ENCODE measurements around the gene EDEM1.

DNA sequence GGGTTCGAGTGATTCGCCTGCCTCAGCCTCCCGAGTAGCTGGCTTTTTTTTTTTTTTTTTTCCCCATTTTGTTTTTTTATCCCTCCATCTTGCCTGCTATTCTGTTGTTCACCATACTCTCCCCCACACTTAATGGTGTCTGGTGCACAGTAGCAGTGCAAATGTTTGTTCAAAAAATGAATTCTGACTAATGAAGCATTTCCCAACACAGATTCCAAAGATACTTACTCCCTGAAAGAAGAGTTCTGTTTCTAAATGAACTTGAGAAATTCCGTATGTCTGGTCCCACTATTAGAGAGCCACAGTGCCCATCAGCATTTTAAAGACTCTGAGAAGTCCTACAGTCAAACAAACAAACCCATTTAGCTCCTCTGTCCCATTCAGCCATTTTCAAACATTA lies 9.5 kb downstream of the EDEM1 start:
- TF ChIP-seq, protein P1, sequence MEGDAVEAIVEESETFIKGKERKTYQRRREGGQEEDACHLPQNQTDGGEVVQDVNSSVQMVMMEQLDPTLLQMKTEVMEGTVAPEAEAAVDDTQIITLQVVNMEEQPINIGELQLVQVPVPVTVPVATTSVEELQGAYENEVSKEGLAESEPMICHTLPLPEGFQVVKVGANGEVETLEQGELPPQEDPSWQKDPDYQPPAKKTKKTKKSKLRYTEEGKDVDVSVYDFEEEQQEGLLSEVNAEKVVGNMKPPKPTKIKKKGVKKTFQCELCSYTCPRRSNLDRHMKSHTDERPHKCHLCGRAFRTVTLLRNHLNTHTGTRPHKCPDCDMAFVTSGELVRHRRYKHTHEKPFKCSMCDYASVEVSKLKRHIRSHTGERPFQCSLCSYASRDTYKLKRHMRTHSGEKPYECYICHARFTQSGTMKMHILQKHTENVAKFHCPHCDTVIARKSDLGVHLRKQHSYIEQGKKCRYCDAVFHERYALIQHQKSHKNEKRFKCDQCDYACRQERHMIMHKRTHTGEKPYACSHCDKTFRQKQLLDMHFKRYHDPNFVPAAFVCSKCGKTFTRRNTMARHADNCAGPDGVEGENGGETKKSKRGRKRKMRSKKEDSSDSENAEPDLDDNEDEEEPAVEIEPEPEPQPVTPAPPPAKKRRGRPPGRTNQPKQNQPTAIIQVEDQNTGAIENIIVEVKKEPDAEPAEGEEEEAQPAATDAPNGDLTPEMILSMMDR (IDR thresholded peaks at IDR 0.05; ENCODE audit: insufficient read depth, low read length, poor library complexity, severe bottlenecking): no peak
- TF ChIP-seq EZH2phosphoT487 (conservative IDR thresholded peaks at IDR 0.05; ENCODE audit: low read length): no peak
